GM03348 (cell line): Measurements from ENCODE around the gene GRIN3B.
"Not testable (repeated sequence)": the region's sequence is repeated elsewhere in the genome, so short reads cannot be mapped to it uniquely, and the experiment has no call there.

Experiments used
- DNase-seq: peaks from one replicate; pipeline ENCODE4 v3.0.0; 2012; ENCODE audit warnings: low spot score

GRIN3B gene

DNA sequence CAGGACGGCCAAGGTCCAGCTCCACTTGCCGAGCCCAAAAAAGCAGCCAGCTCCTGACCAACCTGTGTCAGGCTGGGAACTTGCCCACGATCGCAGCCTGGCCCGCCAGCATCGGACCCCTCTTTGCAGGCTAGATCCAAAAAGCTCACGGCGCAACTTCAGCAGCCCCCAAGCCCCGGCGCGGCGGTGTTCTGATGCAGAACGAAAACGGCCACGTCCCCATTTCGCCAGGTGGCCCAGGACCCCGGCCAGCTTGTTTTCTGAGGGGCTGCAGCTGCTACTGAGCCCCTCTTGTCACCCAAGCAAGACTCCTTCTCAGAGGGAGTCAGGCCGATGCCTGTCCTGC, 19.4 kb downstream of the GRIN3B start:
- no peak for DNase-seq

DNA sequence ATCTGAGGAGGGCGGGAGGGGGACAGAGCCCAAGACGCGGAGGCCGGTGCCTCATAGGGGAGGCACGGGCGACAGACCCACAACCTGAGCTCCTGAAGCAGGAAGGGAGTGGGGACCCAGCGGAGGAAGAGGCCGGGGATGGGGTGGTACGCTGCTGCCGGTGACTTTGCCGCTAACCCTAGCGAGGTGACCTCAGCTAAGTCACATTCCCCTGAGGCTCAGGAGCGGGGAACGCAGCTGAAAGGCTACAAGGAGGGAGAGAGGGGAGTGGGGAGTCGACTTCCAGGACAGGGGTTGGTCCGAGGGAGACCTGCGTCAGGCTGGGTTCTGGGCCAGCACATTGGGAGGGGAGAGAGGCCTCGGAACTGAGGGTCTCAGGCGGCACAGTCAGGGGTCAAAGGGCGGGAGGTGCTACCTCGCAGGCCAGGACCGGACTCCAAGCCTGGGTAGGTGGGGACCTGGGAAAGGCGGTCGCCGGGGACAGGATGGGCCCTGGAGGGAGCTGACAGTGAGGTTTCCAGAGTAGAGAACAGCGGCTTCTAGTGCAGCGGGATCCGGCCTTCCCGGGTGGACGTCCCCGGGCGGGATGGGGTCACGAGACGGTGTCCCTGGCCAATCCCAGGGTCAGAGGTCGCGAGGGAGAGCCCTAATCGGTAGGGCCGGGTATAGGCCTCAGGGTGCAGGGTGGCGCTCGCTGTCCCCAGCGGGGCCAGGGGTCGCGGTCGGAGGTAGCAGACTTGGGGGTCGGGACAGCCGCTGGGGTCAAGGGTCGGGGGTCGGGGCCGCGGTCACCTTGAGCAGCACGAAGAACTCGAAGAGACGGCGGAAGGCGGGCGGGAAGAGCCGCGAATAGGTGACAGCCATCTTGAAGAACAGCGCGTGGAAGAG, 20.0 kb downstream of the GRIN3B start:
- DNase-seq = no peak

DNA sequence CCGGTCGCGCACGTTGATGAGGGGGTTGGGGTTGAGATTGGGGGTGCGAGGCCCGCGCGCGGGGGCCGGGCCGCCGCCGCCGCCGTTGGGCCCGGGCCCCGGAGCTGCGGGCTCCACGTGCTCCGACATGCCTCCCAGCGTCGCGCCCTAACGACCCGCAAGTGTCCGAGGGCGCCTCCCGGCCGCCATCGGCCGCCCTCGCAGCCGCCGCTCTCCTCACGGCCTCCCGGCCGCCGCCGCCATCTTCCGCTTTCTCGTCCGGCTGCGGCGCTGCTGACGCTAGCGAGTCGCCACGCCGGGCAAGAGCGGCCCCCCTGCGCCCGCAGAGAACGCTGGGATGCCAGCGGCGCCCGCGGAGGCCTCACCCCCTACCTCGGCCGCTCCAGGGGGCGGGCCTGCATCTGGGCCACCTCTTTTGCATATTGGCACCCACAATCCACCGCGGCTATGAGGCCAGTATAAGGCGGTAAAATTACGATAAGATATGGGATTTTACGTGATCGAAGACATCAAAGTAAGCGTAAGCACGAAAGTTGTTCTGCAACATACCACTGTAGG, 20.7 kb downstream of the GRIN3B start, which contains the start of gene TMEM259:
Gene TMEM259, minus strand, starts transcription at position 256 of the 558 bp plus-strand sequence. Its CDS starts 127 bp downstream, at position 129.
- DNase-seq = peak; percentile 99

DNA sequence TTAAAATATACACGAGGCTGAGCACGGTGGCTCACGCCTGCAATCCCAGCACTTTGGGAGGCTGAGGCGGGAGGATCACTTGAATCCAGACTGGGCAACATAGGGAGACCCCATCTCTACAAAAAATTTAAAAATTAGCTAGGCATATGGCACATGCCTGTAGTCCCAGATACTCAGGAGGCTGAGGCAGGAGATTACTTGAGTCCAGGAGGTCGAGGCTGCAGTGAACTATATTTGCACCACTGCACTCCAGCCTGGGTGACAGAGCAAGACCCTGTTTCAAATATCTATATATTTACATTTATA, 23.6 kb downstream of the GRIN3B start:
- not testable (repeated sequence) for DNase-seq

DNA sequence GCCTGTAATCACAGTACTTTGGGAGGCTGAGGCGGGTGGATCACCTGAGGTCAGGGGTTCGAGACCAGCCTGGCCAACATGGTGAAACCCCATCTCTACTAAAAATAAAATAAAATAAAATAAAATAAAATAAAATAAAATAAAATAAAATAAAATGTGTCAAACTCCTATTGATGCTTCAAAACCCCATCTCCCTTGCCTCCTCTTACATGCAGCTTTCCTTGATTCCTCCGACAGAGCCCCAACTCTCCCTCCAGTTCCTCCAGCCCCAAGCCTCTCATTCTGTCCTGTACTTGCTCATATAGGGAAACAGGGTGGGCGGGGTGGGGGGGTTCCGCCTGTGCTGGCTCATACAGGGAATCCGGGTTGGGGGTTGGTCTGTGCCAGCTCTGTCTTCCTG, 24.9 kb downstream of the GRIN3B start:
- DNase-seq = not testable (repeated sequence)

DNA sequence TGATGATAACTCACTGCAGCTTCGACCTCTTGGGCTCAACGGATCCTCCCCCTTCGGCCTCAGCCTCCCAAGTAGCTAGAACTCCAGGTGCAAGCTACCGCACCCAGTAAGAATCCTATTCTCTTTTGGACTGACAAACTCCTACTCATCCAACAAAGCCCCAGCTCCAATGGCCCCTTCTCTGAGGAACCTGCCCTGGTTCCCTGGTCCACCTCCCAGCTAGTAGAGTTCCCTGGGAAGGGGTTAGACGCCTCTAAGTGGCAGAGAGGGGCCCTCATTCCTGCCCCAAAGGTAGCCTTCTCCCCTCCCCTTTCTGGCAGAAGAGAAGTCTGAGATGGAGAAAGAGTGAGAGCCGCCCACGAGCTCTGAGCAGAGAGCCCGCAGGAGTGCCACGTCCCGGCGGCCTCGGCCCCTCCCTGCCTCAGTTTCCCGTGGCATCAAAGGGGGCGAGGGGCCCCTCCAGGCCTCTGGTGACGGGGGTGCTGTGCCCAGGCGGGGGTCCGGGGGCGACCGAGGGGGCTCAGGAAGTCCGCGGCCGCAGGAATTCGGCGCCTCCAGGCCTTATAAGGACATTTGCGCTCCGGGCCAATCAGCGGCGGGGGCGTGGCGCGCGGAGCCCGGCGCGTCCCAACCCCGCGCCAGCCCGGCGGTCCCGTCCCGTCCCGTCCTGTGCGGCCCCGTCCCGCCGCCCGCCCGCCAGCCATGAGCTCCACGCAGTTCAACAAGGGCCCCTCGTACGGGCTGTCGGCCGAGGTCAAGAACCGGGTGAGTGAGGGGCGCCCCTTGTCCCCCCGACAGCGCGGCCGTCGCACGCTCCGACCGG, 26.0 kb downstream of the GRIN3B start, which contains the start of gene CNN2:
Gene CNN2, plus strand, starts transcription at position 649 of the 823 bp plus-strand sequence. Its CDS starts 54 bp downstream, at position 703.
- peak; percentile 93 for DNase-seq

DNA sequence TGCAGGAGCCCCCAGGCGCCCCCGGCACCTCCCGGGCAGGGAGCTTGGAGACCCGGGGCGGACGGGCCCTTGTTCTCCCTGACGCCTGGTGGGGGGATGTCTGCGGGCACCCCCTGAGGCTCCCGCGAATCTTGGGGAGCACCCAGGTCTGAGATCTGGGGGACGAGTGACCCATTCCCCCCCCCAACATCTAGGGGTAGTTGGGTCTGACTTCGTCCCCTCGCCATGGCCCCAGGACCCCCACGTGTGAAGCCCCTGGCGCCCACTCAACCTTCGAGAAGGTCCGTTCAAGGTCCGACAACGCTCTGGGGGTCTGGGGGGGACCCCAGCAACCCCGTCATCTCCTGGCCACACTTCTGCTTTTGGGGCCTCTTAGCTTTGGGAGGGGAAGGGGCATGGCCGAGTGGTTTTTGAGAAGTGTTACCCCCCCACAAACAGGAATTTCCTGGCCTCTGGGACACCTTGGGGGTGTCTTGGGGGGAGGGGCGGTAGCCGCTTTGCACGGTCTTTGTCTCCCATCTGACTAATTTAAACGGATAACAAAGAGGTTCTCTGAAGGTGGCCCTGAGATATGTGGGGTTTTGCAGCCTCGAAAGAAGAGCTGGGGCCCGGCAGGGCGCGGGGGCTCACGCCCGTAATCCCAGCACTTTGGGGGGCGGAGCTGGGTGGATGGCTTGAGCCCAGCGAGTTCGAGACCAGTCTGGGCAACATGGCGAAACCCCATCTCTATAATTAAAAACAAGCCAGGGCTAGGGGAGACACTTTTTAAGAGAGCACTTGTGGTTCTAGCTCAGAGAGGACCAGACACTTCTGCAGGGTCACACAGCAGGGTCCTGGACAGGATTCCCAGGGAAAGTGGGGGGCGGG, 26.8 kb downstream of the GRIN3B start:
- DNase-seq = no peak

DNA sequence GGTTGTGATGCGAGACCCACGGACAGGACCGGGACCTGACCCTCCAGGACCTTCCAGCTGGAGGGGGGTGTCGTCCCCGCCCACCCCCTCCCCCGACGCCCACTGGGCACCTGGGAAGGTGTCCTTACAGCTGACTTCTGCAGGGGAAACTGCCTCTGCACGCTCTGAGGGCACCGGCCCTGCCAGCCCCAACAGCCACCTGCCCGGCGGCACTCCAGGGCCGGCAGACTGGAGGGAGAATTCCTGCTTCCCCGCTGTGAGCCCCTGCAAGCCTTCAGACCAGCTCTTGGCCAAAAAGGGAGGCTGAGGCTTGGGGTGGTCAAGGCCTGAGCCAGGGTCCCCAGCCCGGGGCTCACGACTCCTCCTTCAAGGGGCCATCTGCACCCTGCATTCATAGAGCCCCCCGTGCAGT, 27.4 kb downstream of the GRIN3B start:
- no peak for DNase-seq

DNA sequence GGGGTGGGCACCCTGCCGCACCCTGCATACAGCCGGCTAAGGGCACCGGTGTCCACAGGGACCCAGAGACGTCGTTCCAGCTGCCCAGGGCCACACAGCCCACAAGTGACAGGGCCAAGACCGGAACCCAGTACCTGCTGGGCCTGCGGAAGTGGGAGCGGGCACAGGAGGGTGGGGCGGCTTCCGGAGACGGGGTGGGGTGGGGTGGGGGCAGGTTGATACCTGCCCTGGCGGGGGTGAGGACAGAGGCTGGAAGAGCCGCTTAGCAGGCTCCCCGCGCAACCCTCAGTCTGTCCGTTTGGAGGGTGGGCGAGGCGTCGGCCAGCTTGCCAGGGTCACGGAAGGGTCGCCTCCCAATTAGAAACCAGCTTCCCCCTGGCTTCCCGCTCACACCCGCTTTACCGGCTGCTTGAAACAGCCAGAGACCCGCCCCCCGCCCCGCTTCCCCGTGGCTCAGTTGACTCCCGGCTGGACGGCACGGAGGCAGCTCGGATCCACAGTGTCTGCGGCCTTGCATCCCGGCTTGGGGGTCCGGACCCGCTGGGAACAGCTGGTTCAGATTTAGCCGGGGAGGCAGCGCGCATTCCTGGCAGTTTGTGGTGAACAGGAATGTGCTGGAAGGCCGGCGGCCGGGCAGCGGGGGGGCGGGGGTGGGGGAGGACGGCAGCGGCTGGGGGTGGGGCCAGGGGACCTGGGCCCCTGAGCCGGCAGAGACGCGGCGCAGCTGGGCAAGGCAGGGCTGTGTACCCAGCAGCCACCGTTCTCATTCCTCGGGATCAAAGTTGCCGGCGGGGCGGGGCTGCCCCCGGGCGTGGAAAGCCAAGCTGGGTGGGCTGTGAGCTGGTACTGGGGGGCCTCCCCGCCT, 28.1 kb downstream of the GRIN3B start:
- peak; percentile 96 for DNase-seq

DNA sequence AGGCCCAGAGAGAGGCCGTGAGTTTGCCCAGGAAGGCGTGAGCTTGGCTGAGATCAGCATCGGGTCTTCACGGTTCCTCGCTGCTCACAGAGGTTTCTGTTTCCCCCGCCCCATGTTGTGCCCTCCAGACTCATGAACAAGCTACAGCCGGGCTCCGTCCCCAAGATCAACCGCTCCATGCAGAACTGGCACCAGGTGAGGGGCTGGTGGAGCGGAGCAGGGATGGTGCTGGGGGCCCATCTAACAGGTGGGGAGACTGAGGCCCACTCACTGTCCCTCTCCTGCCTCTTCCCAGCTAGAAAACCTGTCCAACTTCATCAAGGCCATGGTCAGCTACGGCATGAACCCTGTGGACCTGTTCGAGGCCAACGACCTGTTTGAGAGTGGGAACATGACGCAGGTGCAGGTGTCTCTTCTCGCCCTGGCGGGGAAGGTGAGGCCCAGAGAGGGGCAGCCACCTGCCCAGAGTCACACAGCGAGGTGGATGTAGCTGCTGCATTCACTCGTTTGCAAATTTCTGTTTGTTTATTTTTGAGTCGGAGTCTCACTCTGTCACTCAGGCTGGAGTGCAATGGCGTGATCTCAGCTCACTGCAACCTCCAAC, 32.1 kb downstream of the GRIN3B start:
- no peak for DNase-seq

DNA sequence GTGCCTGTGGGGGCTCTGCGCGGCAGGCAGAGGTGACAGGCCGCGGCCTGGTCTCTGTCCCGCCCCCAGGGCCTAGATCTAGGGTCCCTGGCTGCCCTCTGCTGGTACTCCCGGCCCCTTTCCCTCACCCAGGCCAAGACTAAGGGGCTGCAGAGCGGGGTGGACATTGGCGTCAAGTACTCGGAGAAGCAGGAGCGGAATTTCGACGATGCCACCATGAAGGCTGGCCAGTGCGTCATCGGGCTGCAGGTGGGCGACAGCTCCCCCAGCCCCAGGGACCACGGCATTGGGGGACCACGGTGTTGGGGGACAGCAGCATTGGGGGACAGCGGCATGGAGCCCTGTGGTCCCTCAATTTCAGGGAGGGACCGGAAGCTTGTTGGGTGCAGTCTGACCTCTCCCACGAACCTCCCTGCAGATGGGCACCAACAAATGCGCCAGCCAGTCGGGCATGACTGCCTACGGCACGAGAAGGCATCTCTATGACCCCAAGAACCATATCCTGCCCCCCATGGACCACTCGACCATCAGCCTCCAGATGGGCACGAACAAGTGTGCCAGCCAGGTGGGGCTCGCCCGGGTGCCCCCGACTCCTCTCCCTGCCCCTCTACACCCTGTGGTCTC, 35.9 kb downstream of the GRIN3B start:
- no peak for DNase-seq

DNA sequence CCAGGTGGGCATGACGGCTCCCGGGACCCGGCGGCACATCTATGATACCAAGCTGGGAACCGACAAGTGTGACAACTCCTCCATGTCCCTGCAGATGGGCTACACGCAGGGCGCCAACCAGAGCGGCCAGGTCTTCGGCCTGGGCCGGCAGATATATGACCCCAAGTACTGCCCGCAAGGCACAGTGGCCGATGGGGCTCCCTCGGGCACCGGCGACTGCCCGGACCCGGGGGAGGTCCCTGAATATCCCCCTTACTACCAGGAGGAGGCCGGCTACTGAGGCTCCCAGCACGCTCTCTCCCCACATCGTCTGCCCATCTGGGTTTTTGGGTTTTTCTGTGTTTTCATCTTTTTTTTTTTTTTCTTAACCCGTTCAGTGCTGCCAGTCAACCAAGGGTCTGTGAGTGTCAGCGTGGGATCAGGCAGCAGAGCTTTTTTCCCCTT, 37.4 kb downstream of the GRIN3B start:
- no peak for DNase-seq

DNA sequence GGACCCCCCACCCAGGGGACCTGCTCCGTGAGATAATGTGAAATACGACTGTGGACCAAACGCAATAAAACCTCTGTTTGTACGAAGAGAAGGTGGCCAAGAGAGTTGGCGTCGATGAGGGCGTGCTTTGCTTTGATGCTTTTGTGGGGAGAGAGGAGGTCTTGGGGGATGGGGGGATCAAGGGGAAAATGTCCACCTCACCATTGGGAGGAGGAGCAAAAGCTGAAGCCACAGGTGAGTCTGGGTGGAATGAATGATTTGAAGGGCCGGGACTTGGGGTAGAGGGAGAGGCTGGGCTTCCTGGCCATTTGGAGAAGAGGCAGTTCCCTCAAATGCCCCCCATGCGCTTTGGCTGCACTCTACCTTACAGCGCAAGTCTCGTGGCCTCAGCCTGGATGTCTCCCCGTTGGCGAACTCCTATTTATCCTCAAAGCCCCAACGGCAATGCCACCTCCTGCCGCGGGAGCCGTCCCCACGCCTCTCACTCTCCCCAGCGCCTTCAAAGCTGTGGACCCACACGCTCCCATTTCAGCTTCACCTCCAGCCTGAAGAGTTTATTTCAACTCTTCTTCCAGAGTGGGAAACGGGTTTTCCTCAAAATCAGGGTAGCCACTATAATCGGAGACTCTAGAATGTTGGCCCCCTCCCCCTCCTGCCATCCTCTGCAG, 38.9 kb downstream of the GRIN3B start:
- no peak for DNase-seq

DNA sequence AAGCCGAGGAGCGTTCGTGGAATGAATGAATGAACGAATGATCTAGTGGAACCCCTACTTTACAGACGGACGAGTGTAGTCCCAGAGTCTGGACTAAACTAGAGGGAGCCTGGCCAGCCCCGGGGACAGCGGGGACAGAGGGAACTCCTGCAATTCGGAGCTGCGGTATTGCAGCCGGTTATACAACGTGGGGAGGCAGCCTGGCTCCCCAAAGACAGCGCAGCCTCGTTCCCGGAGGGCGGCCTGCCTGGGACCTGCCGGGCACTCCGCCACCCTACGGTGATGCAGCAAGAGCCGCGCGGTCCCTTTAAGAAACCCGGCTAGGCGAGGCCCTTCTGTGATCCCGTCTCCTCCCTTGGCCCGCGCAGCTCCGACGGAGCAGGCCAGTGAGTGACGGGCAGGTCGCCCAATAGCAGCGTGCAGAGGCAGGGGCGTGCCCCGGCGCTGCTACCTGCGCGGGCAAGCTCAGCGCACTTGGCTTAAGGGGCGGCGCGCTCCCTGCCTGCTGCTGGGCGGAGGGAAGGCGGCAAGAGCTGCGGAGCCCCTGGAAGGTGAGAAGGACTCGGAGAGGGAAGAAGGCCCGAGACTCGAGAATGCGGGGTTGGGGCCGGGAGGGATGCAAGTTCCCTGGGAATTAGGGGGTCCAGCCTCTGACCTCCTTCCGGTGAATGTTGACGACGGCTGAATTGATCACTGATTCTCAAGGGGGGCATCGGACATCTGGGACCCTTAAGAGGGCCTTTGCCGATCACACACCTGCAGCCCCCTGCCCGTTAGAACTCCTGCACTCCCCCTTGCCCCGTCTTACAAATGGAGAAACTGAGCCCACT, 39.6 kb downstream of the GRIN3B start, which contains the start of gene ABCA7:
Gene ABCA7, plus strand, starts transcription at position 462 of the 830 bp plus-strand sequence. CDS start 1,255 bp downstream, outside the sequence.
- DNase-seq = peak; percentile 98

DNA sequence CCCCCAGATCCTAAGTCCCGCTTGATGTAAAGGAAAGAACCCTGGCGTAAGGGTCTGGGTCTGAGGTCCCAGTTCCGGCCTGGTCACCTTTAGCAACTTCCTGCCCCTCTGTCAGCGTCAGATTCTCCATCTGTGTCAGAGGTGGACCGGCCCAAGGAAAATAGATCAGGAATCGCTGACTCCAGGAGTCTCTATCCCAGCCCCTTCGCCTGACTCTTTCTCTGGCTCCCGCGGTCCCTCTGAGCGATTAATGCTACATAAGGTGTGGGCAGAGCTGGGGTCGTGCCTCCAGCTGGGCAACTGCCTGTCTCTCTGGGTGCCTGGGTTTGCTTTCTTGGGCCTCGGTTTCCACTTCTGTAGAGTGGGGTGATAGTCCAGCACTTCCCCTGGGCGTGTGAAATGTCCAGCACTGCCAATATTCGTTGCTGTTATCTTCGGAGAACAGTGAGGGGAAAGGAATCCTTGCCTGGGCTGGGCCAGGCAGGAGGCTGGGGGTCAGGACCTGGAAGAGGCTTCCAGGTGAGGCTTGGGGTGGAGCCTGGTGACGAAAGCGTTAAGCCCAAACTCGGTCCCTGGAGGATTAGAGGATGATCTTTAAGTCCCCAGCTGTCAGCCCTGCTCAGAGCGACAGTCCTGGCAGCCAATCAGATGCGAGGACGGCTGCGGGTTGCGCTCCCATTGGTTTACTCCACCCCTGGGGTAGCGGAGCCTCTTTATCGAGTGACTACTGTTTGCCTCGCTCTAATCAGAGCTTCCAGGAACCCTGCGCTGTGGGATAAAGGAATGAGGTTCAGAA, 40.5 kb downstream of the GRIN3B start:
- DNase-seq = peak; percentile 99

DNA sequence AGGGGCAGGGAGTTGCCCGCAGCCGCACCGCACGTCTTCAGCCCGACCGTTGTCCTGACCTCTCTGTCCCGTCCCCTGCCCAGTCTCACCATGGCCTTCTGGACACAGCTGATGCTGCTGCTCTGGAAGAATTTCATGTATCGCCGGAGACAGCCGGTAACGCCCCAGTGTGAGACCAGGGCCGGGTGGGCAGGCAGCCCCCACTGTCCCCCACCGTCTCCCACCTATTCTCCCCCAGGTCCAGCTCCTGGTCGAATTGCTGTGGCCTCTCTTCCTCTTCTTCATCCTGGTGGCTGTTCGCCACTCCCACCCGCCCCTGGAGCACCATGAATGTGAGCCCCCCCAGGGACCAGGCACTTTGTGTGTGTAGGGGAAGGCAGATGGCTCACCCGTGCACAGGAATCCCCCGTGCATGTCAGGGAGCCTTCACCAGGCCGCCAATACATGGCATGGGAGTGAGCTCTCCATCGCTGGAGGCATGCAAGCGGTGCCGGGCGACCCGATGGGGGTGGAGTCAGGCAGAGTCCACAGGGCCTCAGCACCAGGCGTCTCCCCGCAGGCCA, 41.1 kb downstream of the GRIN3B start:
- DNase-seq = peak; percentile 52
